Neutrophil (primary cell): ENCODE results near the gene MUSTN1.

Experiments
- H3K27ac ChIP-seq: fragments of 200-600 bp; sonication (generic); 2 replicates; pipeline ENCODE4 v1.5.1; 2016; ENCODE audit warnings: mild to moderate bottlenecking, moderate library complexity
- H3K27me3 ChIP-seq: fragments of 200-600 bp; sonication (generic); 2 replicates; pipeline ENCODE4 v1.6.0; 2016; ENCODE audit warnings: mild to moderate bottlenecking
- H3K36me3 ChIP-seq: fragments of 200-600 bp; sonication (generic); 2 replicates; pipeline ENCODE4 v1.5.1; 2017
- H3K4me1 ChIP-seq, 2 experiments: fragments of 200-600 bp in 1 of 2; sonication (generic) in 1 of 2; 1 replicate in 1 of 2; 2 replicates in 1 of 2; pipeline versions ENCODE4 v1.5.1 to v1.6.1; 2013 to 2016; ENCODE audit warnings: low read depth in 1 of 2, low read length in 1 of 2, mild to moderate bottlenecking in 1 of 2, moderate library complexity in 1 of 2; ENCODE audit not compliant: control insufficient read depth in 1 of 2, insufficient read depth in 1 of 2
- H3K4me3 ChIP-seq, 2 experiments: fragments of 200-600 bp in 1 of 2; sonication (generic) in 1 of 2; 1 replicate in 1 of 2; 2 replicates in 1 of 2; pipeline ENCODE4 v1.5.1; 2013 to 2016; ENCODE audit warnings: low read depth in 1 of 2, low read length in 1 of 2, mild to moderate bottlenecking in 1 of 2, moderate library complexity in 1 of 2
- H3K9me3 ChIP-seq: fragments of 200-600 bp; sonication (generic); 2 replicates; pipeline ENCODE4 v1.5.1; 2016
- CTCF ChIP-seq: fragments of 200-600 bp; sonication (generic); IDR thresholded peaks from 2 replicates; pipeline ENCODE4 v1.5.1; 2016; ENCODE audit warnings: antibody characterized with exemption

MUSTN1 gene

GRCh38 chr3:52865994-52866393 lies 31.2 kb upstream of the MUSTN1 start:
- H3K36me3 ChIP-seq, result peaks cover 3% of the 10 kb centered on the region
- no peak overlapping the region for H3K27ac ChIP-seq
- peaks cover 18 to 22% of the 10 kb centered on the region in 2 experiments for H3K4me1 ChIP-seq
- no peak overlapping the region for H3K4me3 ChIP-seq
- no peaks in the 10 kb centered on the region for H3K9me3 ChIP-seq
- no peaks in the 10 kb centered on the region for H3K27me3 ChIP-seq
- TF ChIP-seq CTCF, result no peak

GRCh38 chr3:52860424-52860768 lies 25.6 kb upstream of the MUSTN1 start:
- Histone ChIP-seq H3K27me3 (no peaks in the 10 kb centered on the region), H3K4me3 (no peak overlapping the region), H3K27ac (no peak overlapping the region), H3K4me1 (no peaks in the 10 kb centered on the region), H3K9me3 (no peaks in the 10 kb centered on the region), H3K36me3 (peaks cover 17% of the 10 kb centered on the region)
- TF ChIP-seq CTCF, result no peak

- Histone ChIP-seq H3K27ac (no peak overlapping the region), H3K9me3 (no peaks in the 10 kb centered on the region), H3K4me1 (no peaks in the 10 kb centered on the region), H3K36me3 (peaks cover 23% of the 10 kb centered on the region), H3K4me3 (no peak overlapping the region), H3K27me3 (no peaks in the 10 kb centered on the region)
- TF ChIP-seq CTCF, result no peak
Measured at GRCh38 chr3:52859686-52860423, 25.0 kb upstream of the MUSTN1 start.

- H3K27me3 ChIP-seq, result no peaks in the 10 kb centered on the region
- peaks cover 43% of the 10 kb centered on the region for H3K36me3 ChIP-seq
- no peak overlapping the region for H3K27ac ChIP-seq
- H3K9me3 ChIP-seq, result no peaks in the 10 kb centered on the region
- no peak for TF ChIP-seq CTCF
- no peak overlapping the region for H3K4me3 ChIP-seq
- H3K4me1 ChIP-seq, result no peaks in the 10 kb centered on the region
Measured at GRCh38 chr3:52857864-52858263, 23.0 kb upstream of the MUSTN1 start.

- H3K27me3 ChIP-seq, result no peaks in the 10 kb centered on the region
- TF ChIP-seq CTCF, result no peak
- H3K4me3 ChIP-seq, result no peak overlapping the region
- no peaks in the 10 kb centered on the region for H3K9me3 ChIP-seq
- no peak overlapping the region for H3K27ac ChIP-seq
- H3K4me1 ChIP-seq, result no peaks in the 10 kb centered on the region
- H3K36me3 ChIP-seq, result peaks cover 50% of the 10 kb centered on the region
Measured at GRCh38 chr3:52857133-52857532, 22.3 kb upstream of the MUSTN1 start.

- Histone ChIP-seq H3K27me3 (no peaks in the 10 kb centered on the region), H3K9me3 (no peaks in the 10 kb centered on the region), H3K36me3 (peaks cover 55% of the 10 kb centered on the region), H3K4me3 (no peak overlapping the region), H3K27ac (no peak overlapping the region), H3K4me1 (no peaks in the 10 kb centered on the region)
- no peak for TF ChIP-seq CTCF
Measured at GRCh38 chr3:52856666-52857065, 21.8 kb upstream of the MUSTN1 start.
